Trophoblast cell (in vitro differentiated cells and primary cell): ENCODE measurements around the gene CYP2C19.

Experiments
- DNase-seq, 2 donors: peaks; one replicate each; pipeline ENCODE4 v3.0.0-alpha.2; 2016
- H2AFZ ChIP-seq: 2 replicates; pipeline ENCODE4 v1.6.1; 2013; ENCODE audit warnings: low read length, moderate library complexity, mild to moderate bottlenecking; ENCODE audit not compliant: insufficient read depth, poor library complexity
- H2AK5ac ChIP-seq: 2 replicates; pipeline ENCODE4 v1.6.1; 2013; ENCODE audit warnings: mild to moderate bottlenecking, low read length
- H2BK120ac ChIP-seq: 2 replicates; pipeline ENCODE4 v1.6.1; 2013; ENCODE audit warnings: low read length, mild to moderate bottlenecking, moderate library complexity; ENCODE audit not compliant: insufficient read depth, poor library complexity
- H2BK12ac ChIP-seq: 2 replicates; pipeline ENCODE4 v1.6.1; 2013; ENCODE audit warnings: mild to moderate bottlenecking, low read length, moderate library complexity
- H2BK5ac ChIP-seq: 2 replicates; pipeline ENCODE4 v1.6.1; 2013; ENCODE audit warnings: low read length, low read depth, moderate library complexity, mild to moderate bottlenecking; ENCODE audit not compliant: poor library complexity
- H3K14ac ChIP-seq: 2 replicates; pipeline ENCODE4 v1.6.1; 2013; ENCODE audit warnings: mild to moderate bottlenecking, low read length
- H3K18ac ChIP-seq: 2 replicates; pipeline ENCODE4 v1.6.1; 2013; ENCODE audit warnings: mild to moderate bottlenecking, low read length
- H3K23ac ChIP-seq: 2 replicates; pipeline ENCODE4 v1.6.1; 2013; ENCODE audit warnings: low read length
- H3K27ac ChIP-seq: 2 replicates; pipeline ENCODE4 v1.5.1; 2013; ENCODE audit warnings: low read depth, mild to moderate bottlenecking, inconsistent platforms, low read length, moderate library complexity
- H3K27me3 ChIP-seq: 2 replicates; pipeline ENCODE4 v1.6.1; 2013; ENCODE audit warnings: inconsistent platforms, mild to moderate bottlenecking, low read length, moderate library complexity; ENCODE audit not compliant: insufficient read depth
- H3K36me3 ChIP-seq, 2 experiments: 1 replicate in 1 of 2; 2 replicates in 1 of 2; pipeline ENCODE4 v1.6.1; 2013; ENCODE audit warnings: low read length in 2 of 2, mild to moderate bottlenecking in 2 of 2, moderate library complexity in 1 of 2; ENCODE audit not compliant: insufficient read depth in 2 of 2, control insufficient read depth in 1 of 2
- H3K4ac ChIP-seq: 2 replicates; pipeline ENCODE4 v1.6.1; 2013; ENCODE audit warnings: low read depth, mild to moderate bottlenecking, low read length, moderate library complexity
- H3K4me1 ChIP-seq, 2 experiments: 1 replicate in 1 of 2; 2 replicates in 1 of 2; pipeline ENCODE4 v1.6.1; 2013; ENCODE audit warnings: low read length in 2 of 2, mild to moderate bottlenecking in 2 of 2, moderate library complexity in 1 of 2; ENCODE audit not compliant: insufficient read depth in 2 of 2, control insufficient read depth in 1 of 2
- H3K4me2 ChIP-seq: 2 replicates; pipeline ENCODE4 v1.6.1; 2013; ENCODE audit warnings: inconsistent platforms, mild to moderate bottlenecking, low read length, moderate library complexity
- H3K4me3 ChIP-seq: 2 replicates; pipeline ENCODE4 v1.5.1; 2013; ENCODE audit warnings: mild to moderate bottlenecking, low read depth, low read length, inconsistent platforms
- H3K79me1 ChIP-seq: one replicate; pipeline ENCODE4 v1.6.1; 2013; ENCODE audit warnings: low read length
- H3K79me2 ChIP-seq: 2 replicates; pipeline ENCODE4 v1.6.1; 2013; ENCODE audit warnings: low read length, mild to moderate bottlenecking; ENCODE audit not compliant: control insufficient read depth, insufficient read depth, poor library complexity
- H3K9ac ChIP-seq: 2 replicates; pipeline ENCODE4 v1.6.1; 2013; ENCODE audit warnings: mild to moderate bottlenecking, low read length
- H3K9me3 ChIP-seq: 2 replicates; pipeline ENCODE4 v1.6.1; 2013; ENCODE audit warnings: low read depth, mild to moderate bottlenecking, control low read depth, inconsistent platforms, low read length; ENCODE audit not compliant: insufficient read depth
- H4K12ac ChIP-seq: 2 replicates; pipeline ENCODE4 v1.6.1; 2013; ENCODE audit warnings: low read depth, mild to moderate bottlenecking, low read length, moderate library complexity
- H4K8ac ChIP-seq: 2 replicates; pipeline ENCODE4 v1.6.1; 2013; ENCODE audit warnings: low read depth, mild to moderate bottlenecking, low read length, moderate library complexity
- H4K91ac ChIP-seq: one replicate; pipeline ENCODE4 v1.6.1; 2013; ENCODE audit warnings: low read depth, mild to moderate bottlenecking, low read length, moderate library complexity
- WGBS: extraction: QIAGEN DNeasy Blood & Tissue Kit; methylation state at CpG from one replicate; pipeline ENCODE4 v1.1.7; 2013; ENCODE audit warnings: missing lambda C conversion rate; ENCODE audit not compliant: insufficient read length, insufficient coverage; ENCODE audit errors: extremely low coverage; 5-methylcytosine and 5-hydroxymethylcytosine counted together

CYP2C19 gene

DNA sequence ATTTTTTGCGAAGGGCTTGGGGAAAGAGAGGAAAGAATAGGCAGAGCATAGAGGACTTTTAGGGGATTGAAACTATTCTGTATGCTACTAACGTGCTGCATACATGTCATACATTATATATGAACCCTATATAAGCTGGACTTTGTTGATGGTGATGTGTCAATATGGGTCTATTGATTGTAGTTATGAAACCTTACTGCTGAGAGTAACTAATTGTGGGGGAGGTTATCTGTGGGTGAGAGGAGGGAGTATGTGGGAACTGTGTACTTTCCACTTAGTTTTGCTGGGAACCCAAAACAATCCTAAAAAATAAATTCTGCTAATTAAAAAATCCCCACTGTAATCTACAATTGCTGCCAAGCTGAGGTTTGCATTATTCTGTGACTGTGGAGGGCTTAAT, 15.3 kb upstream of the CYP2C19 start:
- no peak for DNase-seq
- H2BK12ac ChIP-seq, result no peak overlapping the region
- no peak overlapping the region for H3K18ac ChIP-seq
- no peak overlapping the region for H2AFZ ChIP-seq
- no peak overlapping the region for H3K27ac ChIP-seq
- H3K9me3 ChIP-seq, result peaks cover 9% of the 10 kb centered on the region
- no peaks in the 10 kb centered on the region for H3K27me3 ChIP-seq
- H3K23ac ChIP-seq, result no peak overlapping the region
- no peaks in the 10 kb centered on the region for H3K36me3 ChIP-seq
- no peaks in the 10 kb centered on the region for H3K79me1 ChIP-seq
- H3K4ac ChIP-seq, result no peak overlapping the region
- H4K8ac ChIP-seq, result no peak overlapping the region
- no peak overlapping the region for H3K9ac ChIP-seq
- no peak overlapping the region for H3K4me3 ChIP-seq
- no peaks in the 10 kb centered on the region for H3K79me2 ChIP-seq
- H3K4me1 ChIP-seq, result no peaks in the 10 kb centered on the region
- no peak overlapping the region for H3K14ac ChIP-seq
- no peak overlapping the region for H4K12ac ChIP-seq
- H3K4me2 ChIP-seq, result no peak overlapping the region
- H2BK5ac ChIP-seq, result no peak overlapping the region
- H2BK120ac ChIP-seq, result no peak overlapping the region
- no CpG with 5 or more reads among the region's 2 CpGs for WGBS
- H2AK5ac ChIP-seq, result no peak overlapping the region
- no peak overlapping the region for H4K91ac ChIP-seq

DNA sequence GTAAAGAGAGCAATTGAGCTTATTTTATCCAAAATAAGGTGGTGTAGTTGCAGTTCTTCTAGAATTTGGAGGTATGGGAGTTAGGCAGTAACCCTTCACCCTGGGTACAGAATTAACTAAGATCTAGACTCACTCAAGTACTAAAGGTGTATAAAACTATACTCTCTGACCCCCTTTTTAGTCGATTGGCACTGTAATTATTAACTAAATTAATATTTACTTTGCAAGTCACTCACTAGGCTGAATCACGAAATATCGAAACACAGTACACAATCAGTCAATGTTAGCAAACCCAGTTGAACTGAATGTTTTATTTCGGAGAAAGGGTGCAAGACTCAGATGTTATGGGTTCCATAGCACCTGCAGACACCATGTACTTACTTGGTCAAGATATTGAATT, 14.6 kb upstream of the CYP2C19 start:
- H3K27ac ChIP-seq, result no peak overlapping the region
- no peak overlapping the region for H3K14ac ChIP-seq
- no peak overlapping the region for H2AK5ac ChIP-seq
- DNase-seq, result no peak
- no peak overlapping the region for H3K4me2 ChIP-seq
- no CpG with 5 or more reads among the region's 4 CpGs for WGBS
- no peak overlapping the region for H3K9ac ChIP-seq
- H3K4ac ChIP-seq, result no peak overlapping the region
- H3K4me1 ChIP-seq, result no peaks in the 10 kb centered on the region
- H3K79me2 ChIP-seq, result no peaks in the 10 kb centered on the region
- H2BK5ac ChIP-seq, result no peak overlapping the region
- no peaks in the 10 kb centered on the region for H3K79me1 ChIP-seq
- no peak overlapping the region for H4K91ac ChIP-seq
- H2BK120ac ChIP-seq, result no peak overlapping the region
- H3K4me3 ChIP-seq, result no peak overlapping the region
- H4K8ac ChIP-seq, result no peak overlapping the region
- H4K12ac ChIP-seq, result no peak overlapping the region
- H3K9me3 ChIP-seq, result peaks cover 9% of the 10 kb centered on the region
- H3K23ac ChIP-seq, result no peak overlapping the region
- no peaks in the 10 kb centered on the region for H3K27me3 ChIP-seq
- H3K18ac ChIP-seq, result no peak overlapping the region
- no peak overlapping the region for H2BK12ac ChIP-seq
- H2AFZ ChIP-seq, result no peak overlapping the region
- H3K36me3 ChIP-seq, result no peaks in the 10 kb centered on the region

DNA sequence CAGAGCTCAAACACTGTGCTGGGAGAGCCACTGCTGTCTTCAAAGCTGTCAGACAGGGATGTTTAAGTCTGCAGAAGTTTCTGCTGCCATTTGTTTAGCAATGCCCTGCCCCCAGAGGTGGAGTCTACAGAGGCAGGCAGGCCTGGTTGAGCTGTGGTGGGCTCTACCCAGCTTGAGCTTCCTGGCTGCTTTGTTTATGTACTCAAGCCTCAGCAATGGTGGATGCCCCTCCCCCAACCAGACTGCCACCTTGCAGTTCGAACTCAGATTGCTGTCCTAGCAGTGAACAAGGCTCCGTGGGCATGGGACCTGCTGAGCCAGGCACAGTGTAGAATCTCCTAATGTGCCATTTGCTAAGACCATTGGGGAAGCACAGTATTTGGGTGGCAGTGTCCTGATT, 4.6 kb upstream of the CYP2C19 start:
- H3K4me3 ChIP-seq, result no peak overlapping the region
- H4K8ac ChIP-seq, result no peak overlapping the region
- no peaks in the 10 kb centered on the region for H3K36me3 ChIP-seq
- H3K27ac ChIP-seq, result no peak overlapping the region
- no peak for DNase-seq
- H3K18ac ChIP-seq, result no peak overlapping the region
- no peak overlapping the region for H2AFZ ChIP-seq
- H3K4ac ChIP-seq, result no peak overlapping the region
- H3K9ac ChIP-seq, result no peak overlapping the region
- no peak overlapping the region for H3K23ac ChIP-seq
- H2BK12ac ChIP-seq, result no peak overlapping the region
- no peaks in the 10 kb centered on the region for H3K9me3 ChIP-seq
- no peaks in the 10 kb centered on the region for H3K27me3 ChIP-seq
- no peak overlapping the region for H2BK120ac ChIP-seq
- no peak overlapping the region for H3K14ac ChIP-seq
- H4K91ac ChIP-seq, result no peak overlapping the region
- H3K79me1 ChIP-seq, result no peaks in the 10 kb centered on the region
- no peak overlapping the region for H4K12ac ChIP-seq
- no peaks in the 10 kb centered on the region for H3K79me2 ChIP-seq
- no CpG with 5 or more reads among the region's 2 CpGs for WGBS
- H3K4me2 ChIP-seq, result no peak overlapping the region
- H2AK5ac ChIP-seq, result no peak overlapping the region
- H3K4me1 ChIP-seq, result no peaks in the 10 kb centered on the region
- H2BK5ac ChIP-seq, result no peak overlapping the region

DNA sequence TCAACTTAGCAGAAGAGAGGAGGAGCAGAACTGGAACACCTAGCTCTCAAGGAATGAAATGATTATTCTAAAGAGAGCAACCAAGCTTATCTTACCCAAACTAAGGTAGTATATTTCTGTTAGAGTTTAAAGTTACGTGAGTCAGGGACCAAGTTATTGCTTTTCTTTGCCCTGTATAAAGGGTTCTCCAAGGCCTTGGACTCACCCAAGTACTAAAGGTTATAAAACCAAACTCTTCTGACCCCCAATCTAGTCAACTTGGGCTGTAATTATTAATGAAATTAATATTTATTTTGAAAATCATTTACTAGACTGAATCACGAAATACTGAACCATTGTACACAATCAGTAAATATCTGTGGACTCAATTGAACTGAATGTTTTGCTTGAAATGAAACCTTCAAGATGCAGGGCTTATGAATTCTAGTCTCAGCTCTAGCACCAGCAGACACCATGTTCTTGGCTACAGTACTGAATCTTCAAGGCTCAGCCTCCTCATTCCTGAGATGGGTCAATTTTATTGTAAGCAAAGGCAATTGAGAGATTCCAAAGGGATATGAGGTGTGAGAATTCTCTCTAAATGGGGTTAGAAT, 1.8 kb upstream of the CYP2C19 start:
- Histone ChIP-seq H4K91ac (no peak overlapping the region), H3K4me2 (no peak overlapping the region), H2BK5ac (no peak overlapping the region), H3K27me3 (no peaks in the 10 kb centered on the region), H2AK5ac (no peak overlapping the region), H3K18ac (no peak overlapping the region), H2BK120ac (no peak overlapping the region), H3K9ac (no peak overlapping the region), H3K79me2 (no peaks in the 10 kb centered on the region), H2BK12ac (no peak overlapping the region), H3K4me1 (no peaks in the 10 kb centered on the region), H3K14ac (no peak overlapping the region), H3K9me3 (no peaks in the 10 kb centered on the region), H4K12ac (no peak overlapping the region), H4K8ac (no peak overlapping the region), H3K4ac (no peak overlapping the region), H3K4me3 (no peak overlapping the region), H2AFZ (no peak overlapping the region), H3K79me1 (peaks cover 2% of the 10 kb centered on the region), H3K36me3 (no peaks in the 10 kb centered on the region), H3K27ac (no peak overlapping the region), H3K23ac (no peak overlapping the region)
- DNase-seq, result no peak
- no CpG with 5 or more reads among the region's 2 CpGs for WGBS
